GM19452 (cell line): ENCODE measurements around the gene LUC7L.

Experiments used
- ATAC-seq: cut with Tn5 transposase; IDR thresholded peaks from one replicate; pipeline ENCODE4 v1.9.1; 2021; ENCODE audit not compliant: unreplicated experiment

Gene LUC7L

GRCh38 chr16:149024-149660 is 80.1 kb downstream of the LUC7L start:
- no peak for ATAC-seq

DNA sequence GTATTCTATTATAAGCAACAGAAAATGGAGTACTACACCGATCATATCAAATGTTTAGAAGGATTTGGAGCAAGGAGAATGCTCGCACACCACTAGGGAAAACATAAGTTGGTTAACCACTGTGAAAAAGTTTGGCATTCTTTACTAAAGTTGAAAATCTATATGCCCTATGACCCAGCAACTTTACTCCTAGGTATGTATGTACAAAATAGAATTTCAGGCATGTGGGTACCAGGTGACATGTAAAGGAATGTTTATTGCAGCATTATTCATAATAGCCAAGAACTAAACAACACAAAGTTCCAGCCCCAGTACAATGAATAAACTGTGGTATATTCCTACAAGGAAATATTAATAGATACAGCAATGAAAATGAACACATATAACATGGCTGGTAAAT is 82.6 kb downstream of the LUC7L start:
- no peak for ATAC-seq

DNA sequence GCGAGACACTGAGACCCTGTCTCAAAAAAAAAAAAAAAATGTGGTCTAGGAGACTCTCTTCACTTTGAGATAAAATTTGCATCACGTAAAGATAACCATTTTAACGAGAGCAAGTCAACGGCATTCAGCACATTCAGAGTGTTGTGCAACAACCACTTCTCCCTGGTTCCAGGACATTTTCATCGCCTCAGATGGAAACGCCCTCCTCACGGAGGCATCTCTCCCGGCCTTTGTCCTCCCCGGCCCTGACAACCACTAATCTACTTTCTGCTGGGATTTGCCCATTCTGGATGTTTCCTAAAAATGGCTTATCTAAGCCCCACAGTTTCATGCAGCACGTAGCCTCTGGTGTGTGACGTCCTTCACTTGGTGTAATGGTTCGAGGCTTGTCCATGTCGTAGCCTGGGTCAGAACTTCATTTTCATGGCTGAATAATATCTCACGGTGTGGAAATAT is 84.4 kb downstream of the LUC7L start:
- ATAC-seq: no peak

DNA sequence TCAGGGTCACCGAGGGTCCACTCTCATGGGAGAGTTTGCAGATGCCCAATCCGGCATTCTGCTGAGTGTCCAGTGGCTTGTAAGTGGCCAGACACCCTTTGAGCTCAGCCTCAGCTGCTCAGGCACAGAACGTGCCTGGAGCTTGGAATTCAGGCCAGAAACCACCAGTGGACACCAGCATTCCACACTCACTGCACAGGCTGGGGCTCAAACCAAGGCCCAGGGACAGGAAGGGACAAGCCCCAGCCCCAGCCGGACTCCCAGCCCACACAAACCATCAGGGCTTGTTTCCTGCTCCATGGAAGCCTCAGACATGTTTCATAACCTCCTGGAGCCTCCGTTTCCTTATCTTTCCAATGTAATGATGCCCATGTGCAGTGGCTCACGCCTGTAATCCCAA is 85.8 kb downstream of the LUC7L start:
- ATAC-seq: no peak

DNA sequence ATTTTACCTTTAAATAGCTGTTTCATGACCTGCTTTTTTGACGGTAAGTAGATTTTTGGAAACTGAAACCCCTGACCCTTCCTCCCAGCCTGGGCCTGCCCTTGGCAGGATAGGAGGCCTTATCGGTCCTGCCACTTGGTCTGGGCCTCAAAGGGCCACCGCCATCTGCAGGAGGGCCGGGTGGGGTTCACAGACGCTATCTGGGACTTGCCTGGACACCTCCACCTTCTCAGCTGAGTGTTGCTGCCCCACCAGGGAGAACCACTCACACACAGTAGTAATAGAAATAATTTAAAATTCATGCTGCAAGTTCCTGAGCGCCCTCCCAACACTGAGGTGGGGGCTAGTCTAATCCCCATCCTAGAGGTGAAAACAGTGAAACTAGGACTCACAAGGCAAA is 86.2 kb downstream of the LUC7L start:
- no peak for ATAC-seq

GRCh38 chr16:142405-142967 is 86.8 kb downstream of the LUC7L start:
- ATAC-seq: no peak

- no peak for ATAC-seq
Measured at GRCh38 chr16:140175-140857, 88.9 kb downstream of the LUC7L start.
